GM12873 (cell line): ENCODE data around the gene DACH1.

Source experiments
- TF ChIP-seq, protein P1 (sequence below): IDR thresholded peaks from 2 replicates; pipeline ENCODE4 v1.5.1; 2012; ENCODE audit warnings: low read depth, mild to moderate bottlenecking, moderate library complexity, low read length, control low read depth; ENCODE audit not compliant: insufficient read depth; ENCODE audit errors: missing control alignments

Gene DACH1

DNA sequence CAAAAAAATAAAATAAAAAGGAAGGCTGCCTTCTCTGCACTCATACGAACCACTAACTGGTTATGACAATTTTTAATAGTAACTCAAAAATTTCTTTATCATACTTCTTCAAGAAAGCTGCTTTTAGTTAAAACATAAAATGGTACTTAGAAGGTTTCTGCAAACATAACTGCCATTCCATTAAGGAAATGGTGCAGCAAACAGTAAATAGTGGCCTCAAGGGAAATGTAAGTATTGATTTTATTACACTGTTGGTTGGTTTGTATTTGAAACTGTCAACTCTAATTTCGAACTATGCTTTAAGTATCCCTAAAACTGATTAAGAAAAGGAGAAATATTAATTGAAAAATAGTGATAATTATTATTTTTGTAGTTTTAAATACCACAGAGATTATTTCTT lies 278.0 kb downstream of the DACH1 start:
- TF ChIP-seq, protein P1, sequence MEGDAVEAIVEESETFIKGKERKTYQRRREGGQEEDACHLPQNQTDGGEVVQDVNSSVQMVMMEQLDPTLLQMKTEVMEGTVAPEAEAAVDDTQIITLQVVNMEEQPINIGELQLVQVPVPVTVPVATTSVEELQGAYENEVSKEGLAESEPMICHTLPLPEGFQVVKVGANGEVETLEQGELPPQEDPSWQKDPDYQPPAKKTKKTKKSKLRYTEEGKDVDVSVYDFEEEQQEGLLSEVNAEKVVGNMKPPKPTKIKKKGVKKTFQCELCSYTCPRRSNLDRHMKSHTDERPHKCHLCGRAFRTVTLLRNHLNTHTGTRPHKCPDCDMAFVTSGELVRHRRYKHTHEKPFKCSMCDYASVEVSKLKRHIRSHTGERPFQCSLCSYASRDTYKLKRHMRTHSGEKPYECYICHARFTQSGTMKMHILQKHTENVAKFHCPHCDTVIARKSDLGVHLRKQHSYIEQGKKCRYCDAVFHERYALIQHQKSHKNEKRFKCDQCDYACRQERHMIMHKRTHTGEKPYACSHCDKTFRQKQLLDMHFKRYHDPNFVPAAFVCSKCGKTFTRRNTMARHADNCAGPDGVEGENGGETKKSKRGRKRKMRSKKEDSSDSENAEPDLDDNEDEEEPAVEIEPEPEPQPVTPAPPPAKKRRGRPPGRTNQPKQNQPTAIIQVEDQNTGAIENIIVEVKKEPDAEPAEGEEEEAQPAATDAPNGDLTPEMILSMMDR, result no peak

DNA sequence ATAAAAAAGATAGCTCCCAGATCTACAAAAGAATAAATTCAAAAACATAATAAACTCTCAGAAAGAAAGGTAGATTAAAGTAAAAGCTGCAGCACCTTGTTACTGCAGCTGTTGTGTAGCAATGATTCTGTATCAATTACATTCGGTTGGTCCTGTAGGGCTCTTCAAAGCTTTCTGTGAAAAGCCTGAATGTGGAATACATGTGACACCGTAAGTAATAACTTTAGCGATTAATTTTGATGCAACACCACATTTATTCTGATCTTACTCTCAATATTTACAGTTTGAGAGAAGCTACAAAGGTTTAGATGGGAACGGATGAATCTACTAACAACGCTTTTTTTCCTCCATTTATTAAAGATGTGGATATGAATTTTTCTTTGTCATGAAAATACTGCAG lies 279.2 kb downstream of the DACH1 start:
- TF ChIP-seq, protein P1, result no peak

DNA sequence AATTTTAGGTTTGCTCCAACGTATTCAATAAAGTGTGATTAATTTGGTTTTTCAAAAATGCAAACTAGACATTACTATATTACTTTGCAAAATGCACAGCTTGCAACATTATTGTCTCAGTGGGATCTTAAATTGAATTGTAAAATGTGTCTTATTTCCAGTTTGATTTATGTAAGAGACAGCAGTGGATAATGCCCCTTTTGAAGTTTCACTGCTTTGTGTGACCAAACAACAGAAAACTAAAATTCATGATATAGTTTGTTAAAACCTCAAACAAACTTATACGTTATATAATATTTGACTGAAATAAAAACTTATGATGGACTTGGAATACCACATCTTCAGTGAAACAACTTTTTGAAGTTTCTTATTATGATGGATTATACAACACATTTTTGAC lies 279.8 kb downstream of the DACH1 start:
- TF ChIP-seq, protein P1, result no peak

GRCh38 chr13:71583581-71583980 lies 283.4 kb downstream of the DACH1 start:
- TF ChIP-seq, protein P1, result no peak

DNA sequence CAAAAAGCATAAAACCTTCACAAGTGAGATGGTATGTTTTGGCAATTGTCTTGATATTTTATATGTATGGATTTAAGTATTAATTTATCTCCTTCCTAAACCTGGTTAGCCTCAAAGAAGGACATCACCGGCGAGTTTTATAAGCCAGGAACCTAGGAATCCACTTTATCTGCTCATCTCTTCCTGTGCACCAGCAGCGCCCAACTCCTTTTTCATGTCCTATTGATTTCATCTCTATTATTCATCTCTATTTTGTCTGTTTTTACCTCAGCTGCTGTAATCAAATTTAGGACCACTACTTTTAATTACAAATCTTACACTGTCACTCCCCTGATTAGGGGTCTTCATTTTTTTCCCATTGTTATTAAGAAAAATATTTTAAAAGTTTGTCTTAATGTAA lies 286.4 kb downstream of the DACH1 start:
- TF ChIP-seq, protein P1, result no peak

- TF ChIP-seq, protein P1, result no peak
Measured at GRCh38 chr13:71578048-71578447, 289.0 kb downstream of the DACH1 start.

DNA sequence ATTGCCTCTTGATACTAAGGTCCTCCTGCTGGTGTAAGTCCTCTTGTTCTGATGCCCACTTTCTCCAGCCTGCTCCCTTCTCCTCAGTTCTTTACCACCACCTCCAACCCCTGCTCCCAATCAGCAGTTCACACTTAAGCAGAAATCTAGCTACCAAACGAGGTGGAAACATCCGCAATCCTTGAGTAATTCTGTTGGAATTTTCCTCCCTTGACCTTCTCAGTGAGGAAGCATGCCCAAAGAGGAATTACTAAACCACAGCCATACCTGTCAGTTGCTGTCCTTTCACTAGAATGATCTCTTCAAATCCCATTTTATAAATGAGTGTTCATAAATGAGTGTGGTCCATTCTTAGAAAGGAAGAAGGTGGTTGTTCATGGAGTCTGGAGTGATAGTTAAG lies 289.9 kb downstream of the DACH1 start:
- TF ChIP-seq, protein P1, result no peak

DNA sequence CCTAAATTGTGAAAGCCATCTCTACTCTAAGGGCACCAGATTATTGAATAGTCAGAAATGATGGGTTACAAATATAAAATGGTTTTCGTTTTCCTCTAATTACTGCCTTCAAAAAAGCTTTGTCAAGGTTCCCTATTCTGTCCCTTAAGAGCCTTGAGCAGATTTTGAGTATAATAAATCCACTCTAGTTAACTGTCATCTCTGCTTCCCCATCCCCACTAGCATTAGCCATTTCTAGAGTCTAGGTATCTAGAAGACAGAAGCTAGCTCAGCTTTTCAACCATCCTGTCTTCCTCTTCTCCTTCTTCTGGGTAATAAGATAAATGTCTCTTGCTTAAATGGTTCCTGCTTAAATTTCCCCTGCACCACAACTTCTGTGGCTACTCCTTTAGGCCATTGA lies 290.4 kb downstream of the DACH1 start:
- TF ChIP-seq, protein P1, result no peak
